ENCODE measurements around the gene MAPK12.

Gene MAPK12

DNA sequence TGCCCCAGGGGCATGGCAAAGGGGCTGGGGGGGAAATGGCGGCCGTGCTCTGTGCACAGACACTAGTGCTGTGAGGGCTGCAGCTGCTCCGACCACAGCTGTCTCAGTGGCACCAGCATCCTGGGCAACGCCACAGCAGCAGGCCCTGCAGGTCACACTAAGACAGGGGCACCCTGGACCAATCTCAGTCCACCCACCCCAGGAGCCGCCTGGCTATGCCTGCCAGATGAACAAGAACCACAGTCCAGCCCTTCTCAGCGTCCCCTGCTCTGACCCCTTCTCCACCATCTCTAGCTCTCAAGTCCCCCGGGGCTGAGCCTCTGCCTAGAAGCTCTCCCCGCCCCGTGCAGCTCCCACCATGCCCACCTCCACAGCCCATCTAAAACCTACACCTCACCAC is 33.1 kb downstream of the MAPK12 start:
- no peak overlapping the region for H3K4me3 ChIP-seq (ENCODE audit: low read depth, low read length)
- DNase-seq (ENCODE audit: low read depth), result no peak
- in situ Hi-C loops (cut with HindIII; ENCODE audit: low sequenced_read_pairs), result no loop called here
- TF ChIP-seq, protein P1, sequence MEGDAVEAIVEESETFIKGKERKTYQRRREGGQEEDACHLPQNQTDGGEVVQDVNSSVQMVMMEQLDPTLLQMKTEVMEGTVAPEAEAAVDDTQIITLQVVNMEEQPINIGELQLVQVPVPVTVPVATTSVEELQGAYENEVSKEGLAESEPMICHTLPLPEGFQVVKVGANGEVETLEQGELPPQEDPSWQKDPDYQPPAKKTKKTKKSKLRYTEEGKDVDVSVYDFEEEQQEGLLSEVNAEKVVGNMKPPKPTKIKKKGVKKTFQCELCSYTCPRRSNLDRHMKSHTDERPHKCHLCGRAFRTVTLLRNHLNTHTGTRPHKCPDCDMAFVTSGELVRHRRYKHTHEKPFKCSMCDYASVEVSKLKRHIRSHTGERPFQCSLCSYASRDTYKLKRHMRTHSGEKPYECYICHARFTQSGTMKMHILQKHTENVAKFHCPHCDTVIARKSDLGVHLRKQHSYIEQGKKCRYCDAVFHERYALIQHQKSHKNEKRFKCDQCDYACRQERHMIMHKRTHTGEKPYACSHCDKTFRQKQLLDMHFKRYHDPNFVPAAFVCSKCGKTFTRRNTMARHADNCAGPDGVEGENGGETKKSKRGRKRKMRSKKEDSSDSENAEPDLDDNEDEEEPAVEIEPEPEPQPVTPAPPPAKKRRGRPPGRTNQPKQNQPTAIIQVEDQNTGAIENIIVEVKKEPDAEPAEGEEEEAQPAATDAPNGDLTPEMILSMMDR (IDR thresholded peaks at IDR 0.05; ENCODE audit: low read depth, low read length, missing control alignments), result no peak

DNA sequence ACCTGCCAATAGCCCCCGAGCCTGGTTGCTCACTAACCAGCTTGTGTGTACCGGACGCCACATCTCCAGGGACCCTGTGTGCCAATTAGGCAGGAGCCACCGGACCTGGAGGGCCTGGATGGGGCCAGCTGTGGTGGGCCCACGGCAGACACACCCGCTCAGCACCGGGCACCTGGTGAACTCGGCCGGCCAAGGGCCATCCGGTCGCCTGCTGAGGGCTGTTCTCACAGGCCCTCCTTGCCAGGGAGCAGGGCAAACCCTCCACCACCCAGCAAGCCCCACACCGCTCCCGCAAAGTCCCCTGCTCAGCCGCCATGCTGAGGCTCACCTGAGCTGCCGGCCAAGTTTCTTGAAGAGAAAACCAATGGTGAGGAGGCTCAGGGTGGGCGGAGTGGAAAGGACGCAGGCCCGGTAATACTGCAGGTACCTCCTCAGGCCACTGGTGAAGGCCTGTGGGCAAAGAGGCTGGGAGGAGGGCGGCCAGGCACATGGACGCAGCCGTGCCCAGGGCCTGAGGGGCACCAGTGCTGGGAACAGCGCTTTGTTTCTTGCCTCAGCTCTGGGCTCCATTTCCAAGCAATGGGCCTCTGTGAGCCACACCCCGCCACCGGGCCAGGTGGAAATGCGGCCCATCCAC is 33.8 kb downstream of the MAPK12 start:
- no peak overlapping the region for H3K4me3 ChIP-seq (ENCODE audit: low read depth, low read length)
- TF ChIP-seq, protein P1 (IDR thresholded peaks at IDR 0.05; ENCODE audit: low read depth, low read length, missing control alignments), result no peak
- DNase-seq (ENCODE audit: low read depth), result no peak
- in situ Hi-C loops (cut with HindIII; ENCODE audit: low sequenced_read_pairs), result no loop called here

DNA sequence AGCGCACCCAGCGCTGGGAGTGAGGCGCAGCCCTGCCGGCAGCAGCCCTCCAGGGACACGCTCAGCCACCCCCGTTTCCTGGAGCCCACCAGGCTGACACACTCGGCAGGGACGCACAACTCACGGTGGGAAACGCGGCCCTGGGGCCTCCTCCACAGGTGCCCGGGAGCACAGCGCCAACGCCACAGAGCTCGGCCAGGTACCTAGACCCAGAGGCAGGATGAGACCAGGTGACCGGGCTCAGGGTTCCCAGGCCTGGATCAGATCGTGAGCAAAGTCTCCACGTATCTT is 34.7 kb downstream of the MAPK12 start:
- no peak for DNase-seq (ENCODE audit: low read depth)
- H3K4me3 ChIP-seq (ENCODE audit: low read depth, low read length), result no peak overlapping the region
- in situ Hi-C loops (cut with HindIII; ENCODE audit: low sequenced_read_pairs), result no loop called here
- TF ChIP-seq, protein P1 (IDR thresholded peaks at IDR 0.05; ENCODE audit: low read depth, low read length, missing control alignments), result no peak

DNA sequence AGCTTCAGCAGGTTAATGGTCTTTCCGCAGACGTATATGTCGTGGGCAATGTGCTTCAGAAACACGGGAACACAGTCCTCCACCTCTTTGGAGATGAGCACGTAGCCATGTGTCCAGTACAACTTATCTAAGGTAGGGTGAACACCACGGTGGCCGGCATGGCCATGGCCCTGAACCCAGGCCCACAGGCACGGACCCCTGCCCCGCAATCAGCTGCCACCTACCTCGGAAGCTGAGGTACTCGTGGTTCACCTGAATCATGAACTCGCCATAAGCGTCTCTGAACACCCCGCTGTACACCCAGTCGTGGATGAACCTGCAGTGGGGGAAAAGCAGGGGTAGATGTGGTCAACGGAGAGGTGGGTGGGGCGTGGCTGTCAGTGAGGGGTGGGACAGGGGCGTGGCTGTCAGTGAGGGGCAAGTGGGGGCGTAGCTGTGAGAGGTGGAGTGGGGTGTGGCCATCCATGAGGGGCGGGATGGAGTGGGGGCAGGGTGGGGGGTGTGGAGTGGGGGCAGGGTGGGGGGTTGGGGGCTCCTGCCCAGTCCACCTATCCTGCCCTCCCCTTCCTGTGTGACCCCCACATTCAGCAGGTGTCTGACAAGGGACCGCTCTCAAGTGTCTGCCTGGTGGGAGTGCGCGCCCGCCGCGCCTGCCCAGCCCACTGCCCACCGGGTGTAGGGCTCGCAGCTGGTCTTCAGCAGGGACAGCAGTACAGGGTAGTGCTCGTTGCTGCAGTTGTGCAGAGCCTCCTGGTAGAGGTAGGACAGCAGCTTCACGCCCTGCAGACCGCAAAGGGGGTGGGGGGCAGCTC is 35.2 kb downstream of the MAPK12 start:
- in situ Hi-C loops (cut with HindIII; ENCODE audit: low sequenced_read_pairs), result no loop called here
- H3K4me3 ChIP-seq (ENCODE audit: low read depth, low read length), result no peak overlapping the region
- DNase-seq (ENCODE audit: low read depth), result no peak
- TF ChIP-seq, protein P1 (IDR thresholded peaks at IDR 0.05; ENCODE audit: low read depth, low read length, missing control alignments), result no peak

DNA sequence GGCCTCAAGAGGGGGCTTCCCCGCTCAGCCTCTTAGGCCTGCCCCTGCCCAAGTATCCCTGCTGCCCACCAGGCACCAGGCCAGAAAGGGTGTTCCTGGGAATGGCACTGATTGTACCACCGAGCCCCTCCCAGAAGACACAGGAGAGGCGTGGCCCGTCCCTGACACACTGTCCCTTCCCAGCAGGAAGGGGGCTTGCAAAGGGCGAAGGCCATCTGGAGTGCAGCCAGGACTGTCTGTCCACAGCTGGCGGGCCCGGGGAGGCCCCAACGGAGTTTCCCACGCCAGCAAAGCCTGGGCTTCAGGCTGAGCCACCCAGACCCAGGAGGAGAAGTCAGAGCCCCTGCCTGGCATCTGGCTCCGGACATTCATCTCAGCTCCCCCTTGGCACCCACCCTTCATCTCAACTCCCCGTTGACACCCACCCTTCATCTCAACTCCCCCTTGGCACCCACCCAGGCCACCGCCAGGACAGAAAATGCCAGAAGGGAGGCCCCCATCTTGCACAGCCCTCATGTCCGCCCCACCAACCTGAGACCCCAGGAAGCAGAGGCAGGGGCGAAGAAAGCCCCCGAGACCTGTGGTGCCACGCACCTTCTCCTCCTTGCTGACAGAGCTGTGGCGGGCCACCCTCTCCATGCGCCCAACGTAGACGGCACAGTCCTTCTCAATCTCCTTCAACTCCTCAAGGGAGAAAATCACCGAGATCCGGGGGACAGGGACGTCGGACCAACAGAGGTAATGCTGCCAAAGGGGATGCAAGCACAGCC is 36.1 kb downstream of the MAPK12 start:
- in situ Hi-C loops (cut with HindIII; ENCODE audit: low sequenced_read_pairs), result no loop called here
- TF ChIP-seq, protein P1 (IDR thresholded peaks at IDR 0.05; ENCODE audit: low read depth, low read length, missing control alignments), result no peak
- DNase-seq (ENCODE audit: low read depth), result no peak
- H3K4me3 ChIP-seq (ENCODE audit: low read depth, low read length), result no peak overlapping the region

DNA sequence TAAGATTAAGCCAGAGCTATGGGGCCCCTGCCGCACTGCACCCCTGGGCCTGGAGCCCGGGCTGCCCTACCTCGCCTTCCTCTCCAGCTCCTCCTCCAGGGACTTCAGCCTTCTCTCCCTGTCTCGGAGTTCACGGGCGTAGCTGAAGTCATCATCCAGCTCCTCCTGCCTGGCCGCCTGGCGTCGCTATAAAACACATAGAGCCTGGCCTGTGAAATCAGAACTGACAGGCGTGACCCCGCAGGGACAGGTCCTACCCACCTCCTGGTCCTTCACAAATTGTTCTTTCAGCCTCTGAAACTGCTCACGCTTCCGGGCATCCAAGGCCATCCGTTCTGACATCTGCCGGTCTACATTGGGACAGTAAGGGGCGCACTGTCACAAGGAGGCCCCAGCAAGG is 37.4 kb downstream of the MAPK12 start:
- no peak for DNase-seq (ENCODE audit: low read depth)
- in situ Hi-C loops (cut with HindIII; ENCODE audit: low sequenced_read_pairs), result no loop called here
- no peak overlapping the region for H3K4me3 ChIP-seq (ENCODE audit: low read depth, low read length)
- TF ChIP-seq, protein P1 (IDR thresholded peaks at IDR 0.05; ENCODE audit: low read depth, low read length, missing control alignments), result no peak
